ENCODE measurements around the gene POPDC2.

GRCh38 chr3:119632216-119632615 lies 28.2 kb downstream of the POPDC2 start:
- TF ChIP-seq TAF1 (IDR thresholded peaks at IDR 0.05; ENCODE audit: borderline replicate concordance, insufficient read depth, low read length) (no peak), POLR2AphosphoS5 (IDR thresholded peaks at IDR 0.05; ENCODE audit: low read depth, low read length) (no peak), REST (IDR thresholded peaks at IDR 0.05; ENCODE audit: insufficient read depth in 1 of 2, low read depth in 2 of 2, low read length in 2 of 2) (no peak)

Measured in PFSK-1 (cell line).